22Rv1 (cell line): ENCODE data around the gene ASIC3.

Experiments used
- CTCF ChIP-seq: fragments of 450-650 bp; IDR thresholded peaks from 2 replicates; pipeline ENCODE4 v1.5.1; 2017; ENCODE audit warnings: mild to moderate bottlenecking
- ZFX ChIP-seq: fragments of 450-650 bp; IDR thresholded peaks from 2 replicates; pipeline ENCODE4 v1.6.1; 2017; ENCODE audit warnings: antibody characterized with exemption, borderline replicate concordance

- TF ChIP-seq CTCF: no peak
- no peak for TF ChIP-seq ZFX
Measured at GRCh38 chr7:151008143-151008510, 40.2 kb upstream of the ASIC3 start.
